PFSK-1 (cell line): ENCODE data around the gene DPYSL3.

Experiments
- POLR2AphosphoS5 ChIP-seq: IDR thresholded peaks from 2 replicates; pipeline ENCODE4 v1.6.1; 2012; ENCODE audit warnings: low read depth, mild to moderate bottlenecking, control low read depth, low read length, moderate library complexity
- REST ChIP-seq, 2 experiments: IDR thresholded peaks; 2 replicates each; pipeline versions ENCODE4 v1.6.1 to v1.8.0; 2011 to 2012; ENCODE audit warnings: low read depth in 2 of 2, low read length in 2 of 2, control low read depth in 1 of 2, inconsistent platforms in 1 of 2, mild to moderate bottlenecking in 1 of 2, moderate library complexity in 1 of 2; ENCODE audit not compliant: insufficient read depth in 1 of 2
- SIN3A ChIP-seq: IDR thresholded peaks from 2 replicates; pipeline ENCODE4 v1.6.1; 2012; ENCODE audit warnings: mild to moderate bottlenecking, low read length, moderate library complexity, borderline replicate concordance; ENCODE audit not compliant: insufficient read depth

- TF ChIP-seq POLR2AphosphoS5 (no peak), REST (IDR thresholded peaks at IDR 0.05; ENCODE audit: insufficient read depth in 1 of 2, low read depth in 2 of 2, low read length in 2 of 2) (no peak), SIN3A (no peak)
Observed at GRCh38 chr5:147547730-147548129, 37.9 kb upstream of the DPYSL3 start.
